Tibial nerve (tissue), 4 donors: ENCODE measurements around the gene ZNF18. TPM values are rescaled to one million over a fixed set of nuclear protein-coding genes. Genes with fewer than 3 reads are reported as not detected.

Experiments
- DNase-seq, 2 donors: peaks; one replicate each; pipeline ENCODE4 v3.0.0-alpha.2; 2019; ENCODE audit warnings: low spot score in 2 of 2
- H3K27ac ChIP-seq, 4 donors: fragments of 200-600 bp; sonication (generic) in 3 of 4; one replicate each; pipeline ENCODE4 v1.5.1; 2017 to 2019; ENCODE audit warnings: mild to moderate bottlenecking in 1 of 4
- H3K27me3 ChIP-seq, 2 donors: fragments of 200-600 bp; sonication (generic) in 1 of 2; one replicate each; pipeline versions ENCODE4 v1.5.1 to v1.6.0; 2017 to 2019
- H3K36me3 ChIP-seq, 3 donors: fragments of 200-600 bp; sonication (generic); one replicate each; pipeline ENCODE4 v1.5.1; 2018 to 2019
- H3K4me1 ChIP-seq, 4 donors: fragments of 200-600 bp; sonication (generic) in 3 of 4; one replicate each; pipeline ENCODE4 v1.5.1; 2017 to 2019
- H3K4me3 ChIP-seq, 4 donors: fragments of 200-600 bp; sonication (generic) in 3 of 4; one replicate each; pipeline ENCODE4 v1.5.1; 2017 to 2019; ENCODE audit warnings: mild to moderate bottlenecking in 1 of 4, moderate library complexity in 1 of 4
- H3K9me3 ChIP-seq, 4 donors: fragments of 200-600 bp; sonication (generic) in 3 of 4; one replicate each; pipeline ENCODE4 v1.5.1; 2017 to 2019
- EP300 ChIP-seq, 2 donors: sonication (generic); formaldehyde crosslinking; IDR thresholded peaks; one replicate each; pipeline ENCODE4 v1.6.1; 2017; ENCODE audit warnings: antibody characterized with exemption in 2 of 2, mild to moderate bottlenecking in 1 of 2
- POLR2A ChIP-seq, 2 donors: fragments of 450-650 bp; IDR thresholded peaks; one replicate each; pipeline ENCODE4 v1.6.1; 2017; ENCODE audit warnings: antibody characterized with exemption in 2 of 2, mild to moderate bottlenecking in 2 of 2, moderate library complexity in 2 of 2
- WGBS, 2 donors: methylation state at CpG; one replicate each; pipeline ENCODE4 v1.1.5; 2018; 5-methylcytosine and 5-hydroxymethylcytosine counted together
- total RNA-seq, 4 donors: library from RNA; depleted of rRNA; stranded (reverse); fragments of >200 nt; gene quantifications; one replicate each; pipeline ENCODE4 v1.1.0, GENCODE V29; 2016
- TF ChIP-seq, protein P1 (sequence below), 5 experiments: fragments of 200-600 bp in 3 of 5; fragments of 450-650 bp in 2 of 5; sonication (generic) in 3 of 5; IDR thresholded peaks; one replicate each; pipeline ENCODE4 v1.5.1; 2016 to 2019; ENCODE audit warnings: antibody characterized with exemption in 5 of 5, mild to moderate bottlenecking in 3 of 5, moderate library complexity in 2 of 5

The ZNF18 gene, protein sequence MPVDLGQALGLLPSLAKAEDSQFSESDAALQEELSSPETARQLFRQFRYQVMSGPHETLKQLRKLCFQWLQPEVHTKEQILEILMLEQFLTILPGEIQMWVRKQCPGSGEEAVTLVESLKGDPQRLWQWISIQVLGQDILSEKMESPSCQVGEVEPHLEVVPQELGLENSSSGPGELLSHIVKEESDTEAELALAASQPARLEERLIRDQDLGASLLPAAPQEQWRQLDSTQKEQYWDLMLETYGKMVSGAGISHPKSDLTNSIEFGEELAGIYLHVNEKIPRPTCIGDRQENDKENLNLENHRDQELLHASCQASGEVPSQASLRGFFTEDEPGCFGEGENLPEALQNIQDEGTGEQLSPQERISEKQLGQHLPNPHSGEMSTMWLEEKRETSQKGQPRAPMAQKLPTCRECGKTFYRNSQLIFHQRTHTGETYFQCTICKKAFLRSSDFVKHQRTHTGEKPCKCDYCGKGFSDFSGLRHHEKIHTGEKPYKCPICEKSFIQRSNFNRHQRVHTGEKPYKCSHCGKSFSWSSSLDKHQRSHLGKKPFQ
- total RNA-seq = 10 to 100 TPM in 3 of 4 donors, 1 to 10 TPM in 1; 9.2 to 18.4 (median 12.9) TPM

DNA sequence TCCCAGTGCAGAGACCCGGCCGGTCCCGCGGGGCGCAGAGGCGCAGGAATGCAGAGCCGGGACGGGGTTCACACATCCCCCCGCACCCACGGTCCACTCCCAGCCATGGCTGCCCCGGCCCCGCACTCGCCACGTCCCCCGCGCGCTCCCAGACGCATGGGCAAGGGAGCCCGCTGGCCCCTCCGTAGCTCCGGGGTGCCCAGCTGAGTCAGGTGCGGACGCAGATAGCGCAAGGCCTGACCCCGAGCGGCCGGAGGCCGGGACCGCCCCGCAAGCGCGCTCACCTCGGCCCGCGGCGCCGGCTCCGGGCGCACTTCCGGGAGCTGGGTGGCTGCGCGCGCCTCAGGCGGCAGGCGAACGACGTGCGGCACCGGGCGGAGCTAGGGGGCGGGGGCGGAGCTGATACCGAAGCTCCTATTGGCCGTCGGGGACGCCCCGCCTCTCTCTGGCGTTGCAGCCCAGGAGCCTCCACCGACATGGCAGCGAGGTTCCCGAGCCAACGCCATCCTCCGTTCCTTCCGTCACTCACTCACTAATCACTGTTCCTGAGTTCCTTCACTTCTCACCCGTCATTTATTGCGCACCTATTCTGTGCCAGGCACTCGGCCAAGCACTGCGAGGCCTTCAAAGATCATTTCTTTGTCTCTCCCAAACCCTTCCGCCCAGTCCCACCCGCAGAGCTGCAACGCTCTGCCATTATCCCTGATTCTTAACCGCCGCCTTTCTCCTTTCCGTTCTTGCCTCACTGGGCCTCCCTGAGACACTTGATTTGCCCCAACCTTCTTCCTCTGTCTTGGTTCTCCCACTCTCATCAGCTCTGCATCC lies at the start of gene ZNF18:
ZNF18 (minus strand) TSS at position 329 of the 825 bp plus-strand sequence. CDS start 4,646 bp downstream, outside the sequence.
- H3K9me3 ChIP-seq = no peaks in the 10 kb centered on the region
- no peaks in the 10 kb centered on the region for H3K27me3 ChIP-seq
- WGBS, 2 donors = 2 to 3% methylated on average over 20 to 27 of the region's 74 CpGs
- H3K4me1 ChIP-seq = peaks cover 0 to 14% (median 4%) of the 10 kb centered on the region in 4 donors
- peaks cover 0 to 4% (median 0%) of the 10 kb centered on the region in 3 donors for H3K36me3 ChIP-seq
- peak; percentile 91 for DNase-seq
- H3K4me3 ChIP-seq = peak within 1 kb of the TSS; percentile 62 to 97 (median 76)
- peak within 1 kb of the TSS; percentile 55 to 93 (median 88) for H3K27ac ChIP-seq
- TF ChIP-seq, protein P1, sequence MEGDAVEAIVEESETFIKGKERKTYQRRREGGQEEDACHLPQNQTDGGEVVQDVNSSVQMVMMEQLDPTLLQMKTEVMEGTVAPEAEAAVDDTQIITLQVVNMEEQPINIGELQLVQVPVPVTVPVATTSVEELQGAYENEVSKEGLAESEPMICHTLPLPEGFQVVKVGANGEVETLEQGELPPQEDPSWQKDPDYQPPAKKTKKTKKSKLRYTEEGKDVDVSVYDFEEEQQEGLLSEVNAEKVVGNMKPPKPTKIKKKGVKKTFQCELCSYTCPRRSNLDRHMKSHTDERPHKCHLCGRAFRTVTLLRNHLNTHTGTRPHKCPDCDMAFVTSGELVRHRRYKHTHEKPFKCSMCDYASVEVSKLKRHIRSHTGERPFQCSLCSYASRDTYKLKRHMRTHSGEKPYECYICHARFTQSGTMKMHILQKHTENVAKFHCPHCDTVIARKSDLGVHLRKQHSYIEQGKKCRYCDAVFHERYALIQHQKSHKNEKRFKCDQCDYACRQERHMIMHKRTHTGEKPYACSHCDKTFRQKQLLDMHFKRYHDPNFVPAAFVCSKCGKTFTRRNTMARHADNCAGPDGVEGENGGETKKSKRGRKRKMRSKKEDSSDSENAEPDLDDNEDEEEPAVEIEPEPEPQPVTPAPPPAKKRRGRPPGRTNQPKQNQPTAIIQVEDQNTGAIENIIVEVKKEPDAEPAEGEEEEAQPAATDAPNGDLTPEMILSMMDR (IDR thresholded peaks at IDR 0.05) = peak in 2 of 5 experiments; percentile 54 to 56
- TF ChIP-seq POLR2A (IDR thresholded peaks at IDR 0.05) (peak; percentile 96 to 99), EP300 (IDR thresholded peaks at IDR 0.05) (peak; percentile 34 to 98)

DNA sequence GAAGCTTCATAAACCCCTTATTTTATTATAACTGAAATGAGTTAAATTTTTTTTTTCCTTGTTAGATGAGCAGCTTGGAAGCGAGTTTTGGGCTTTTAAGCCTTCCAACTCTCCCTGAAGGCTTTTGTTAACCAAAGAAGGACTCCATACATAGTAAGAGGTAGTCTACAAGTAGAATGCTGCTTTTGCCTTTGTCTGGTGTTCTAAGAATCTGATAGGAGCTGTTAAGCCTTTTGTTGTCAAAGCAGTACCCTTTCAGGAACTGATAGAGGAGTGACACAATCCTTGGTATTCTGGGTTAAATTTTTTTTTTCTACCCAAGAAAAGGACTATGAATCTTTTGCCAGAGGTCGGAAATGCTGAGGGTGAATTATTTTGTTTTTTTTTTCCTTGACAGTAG lies 49.5 kb upstream of the ZNF18 start:
- H3K27ac ChIP-seq = no peak overlapping the region
- H3K4me1 ChIP-seq = peaks cover 0 to 44% (median 17%) of the 10 kb centered on the region in 4 donors
- H3K36me3 ChIP-seq = no peaks in the 10 kb centered on the region
- no peaks in the 10 kb centered on the region for H3K9me3 ChIP-seq
- TF ChIP-seq POLR2A (IDR thresholded peaks at IDR 0.05) (no peak), EP300 (IDR thresholded peaks at IDR 0.05) (no peak)
- TF ChIP-seq, protein P1 (IDR thresholded peaks at IDR 0.05) = no peak
- H3K27me3 ChIP-seq = no peaks in the 10 kb centered on the region
- no peak for DNase-seq
- H3K4me3 ChIP-seq = no peak overlapping the region
- WGBS, 2 donors = 26 to 30% methylated on average over 2 of the region's 2 CpGs

DNA sequence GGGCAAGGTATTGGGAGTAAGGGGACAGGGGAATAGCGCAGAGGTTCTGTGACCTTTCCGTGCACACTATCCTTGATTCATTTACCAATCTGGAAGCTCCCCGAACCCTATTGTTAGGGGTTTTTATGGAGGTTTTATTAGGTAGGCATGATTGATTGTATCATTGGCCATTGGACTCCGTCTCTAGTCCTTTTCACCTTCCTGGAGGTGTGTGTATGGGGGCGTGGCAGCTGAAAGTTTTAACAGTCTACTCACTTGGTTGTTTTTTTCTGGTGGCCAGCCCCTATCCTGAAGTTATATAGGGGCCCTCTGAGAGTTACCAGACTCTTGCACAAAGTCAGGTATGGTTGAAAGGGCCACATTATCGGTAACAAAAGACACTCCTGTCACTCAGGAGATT lies 46.4 kb upstream of the ZNF18 start:
- DNase-seq = no peak
- Histone ChIP-seq H3K4me1 (peaks cover 0 to 38% (median 20%) of the 10 kb centered on the region in 4 donors), H3K9me3 (no peaks in the 10 kb centered on the region), H3K4me3 (no peak overlapping the region), H3K27me3 (no peaks in the 10 kb centered on the region), H3K36me3 (no peaks in the 10 kb centered on the region), H3K27ac (no peak overlapping the region)
- 96% methylated on average over 6 of the region's 6 CpGs for WGBS, 2 donors
- TF ChIP-seq POLR2A (IDR thresholded peaks at IDR 0.05) = no peak
- TF ChIP-seq, protein P1 (IDR thresholded peaks at IDR 0.05) = no peak
- TF ChIP-seq EP300 (IDR thresholded peaks at IDR 0.05) = no peak

DNA sequence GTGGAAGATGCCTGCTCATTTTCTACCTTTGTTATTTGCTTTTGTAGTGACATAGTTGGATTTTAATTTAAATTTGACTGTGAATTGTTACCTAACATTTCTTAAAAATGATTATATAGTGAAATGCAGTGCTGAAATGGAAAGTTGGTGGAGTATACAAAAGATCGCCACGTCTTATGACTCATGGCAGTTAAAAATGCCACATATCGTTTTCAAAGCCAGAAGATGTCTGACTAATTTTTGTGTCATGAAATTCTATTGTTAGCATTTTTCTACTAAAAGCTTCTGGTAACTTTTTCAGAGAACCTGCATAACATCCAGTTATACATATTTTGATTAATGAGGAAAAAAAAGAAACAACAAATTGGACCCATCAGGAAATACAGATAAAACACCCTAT lies 44.0 kb upstream of the ZNF18 start:
- no peaks in the 10 kb centered on the region for H3K27me3 ChIP-seq
- WGBS, 2 donors = 45 to 47% methylated on average over 3 of the region's 3 CpGs
- H3K9me3 ChIP-seq = no peaks in the 10 kb centered on the region
- DNase-seq = no peak
- H3K27ac ChIP-seq = no peak overlapping the region
- no peak overlapping the region for H3K4me3 ChIP-seq
- no peaks in the 10 kb centered on the region for H3K36me3 ChIP-seq
- TF ChIP-seq POLR2A (IDR thresholded peaks at IDR 0.05) = no peak
- TF ChIP-seq EP300 (IDR thresholded peaks at IDR 0.05) = no peak
- TF ChIP-seq, protein P1 (IDR thresholded peaks at IDR 0.05) = no peak
- peaks cover 0 to 25% (median 5%) of the 10 kb centered on the region in 4 donors for H3K4me1 ChIP-seq
